ENCODE results near the gene OST4. TPM values are rescaled to one million over a fixed set of nuclear protein-coding genes. Genes with fewer than 3 reads are reported as not detected.

The OST4 gene
- total RNA-seq (2022; extraction: Qiagen RNA extraction) = 548 to 576 TPM (median 560 TPM) in 5 replicates

GRCh38 chr2:27071277-27071989 is at the start of gene OST4:
Gene OST4 (minus strand): TSS chr2:27071654.

GRCh38 chr2:27118525-27119329 is 47.3 kb upstream of the OST4 start, which contains the start of gene CGREF1:
Gene CGREF1 (minus strand): TSS chr2:27119128. CDS start chr2:27104366, 14,762 bp downstream.

GRCh38 chr2:27086724-27087593 is 15.5 kb upstream of the OST4 start, which contains the start of gene KHK:
Gene KHK (plus strand): TSS chr2:27086772. CDS start chr2:27087260, 488 bp downstream.

GRCh38 chr2:27078267-27079194 is 7.1 kb upstream of the OST4 start, which contains the start of gene EMILIN1:
Gene EMILIN1 (plus strand): TSS chr2:27078615. CDS start chr2:27079066, 451 bp downstream.

GRCh38 chr2:27050996-27051901 is 20.2 kb downstream of the OST4 start, which contains the start of gene AGBL5:
Gene AGBL5 (plus strand): TSS chr2:27051668. CDS start chr2:27052959, 1,291 bp downstream.

GRCh38 chr2:27032495-27033252 is 38.8 kb downstream of the OST4 start, which contains the start of gene TMEM214:
Gene TMEM214 (plus strand): TSS chr2:27032965. CDS start chr2:27033016, 51 bp downstream.

Other genes with a start within 250 kb of the OST4 start
- gene DPYSL5, start 223.5 kb downstream of the OST4 start, total RNA-seq (2022; extraction: Qiagen RNA extraction) = 4.1 to 5.6 TPM (median 5.2 TPM) in 5 replicates
- gene MAPRE3, start 101.0 kb downstream of the OST4 start, total RNA-seq (2022; extraction: Qiagen RNA extraction) = 9.1 to 11.4 TPM (median 9.9 TPM) in 5 replicates
- gene TMEM214, start 38.7 kb downstream of the OST4 start, total RNA-seq (2022; extraction: Qiagen RNA extraction) = 57.8 to 71.3 TPM (median 65.2 TPM) in 5 replicates
- 29.1 to 31.8 TPM (median 31.1 TPM) in 5 replicates for gene AGBL5, start 20.0 kb downstream of the OST4 start, total RNA-seq (2022; extraction: Qiagen RNA extraction)
- 0.21 to 0.56 TPM (median 0.46 TPM) in 5 replicates for gene EMILIN1, start 7.0 kb upstream of the OST4 start, total RNA-seq (2022; extraction: Qiagen RNA extraction)
- gene KHK, start 15.1 kb upstream of the OST4 start, total RNA-seq (2022; extraction: Qiagen RNA extraction) = 7.2 to 11.4 TPM (median 9.8 TPM) in 5 replicates
- 6.8 to 7.9 TPM (median 7.3 TPM) in 5 replicates for gene CGREF1, start 47.5 kb upstream of the OST4 start, total RNA-seq (2022; extraction: Qiagen RNA extraction)
- gene ABHD1, start 52.2 kb upstream of the OST4 start, total RNA-seq (2022; extraction: Qiagen RNA extraction) = 1.3 to 1.6 TPM (median 1.3 TPM) in 5 replicates
- 44.7 to 60.6 TPM (median 57.0 TPM) in 5 replicates for gene PREB, start 63.0 kb upstream of the OST4 start, total RNA-seq (2022; extraction: Qiagen RNA extraction)
- gene PRR30, start 67.8 kb upstream of the OST4 start, total RNA-seq (2022; extraction: Qiagen RNA extraction) = not detected in 5 replicates
- not detected in 5 replicates for gene TCF23, start 77.3 kb upstream of the OST4 start, total RNA-seq (2022; extraction: Qiagen RNA extraction)
- 211 to 221 TPM (median 213 TPM) in 5 replicates for gene ATRAID, start 140.4 kb upstream of the OST4 start, total RNA-seq (2022; extraction: Qiagen RNA extraction)
- gene SLC5A6, start 140.6 kb upstream of the OST4 start, total RNA-seq (2022; extraction: Qiagen RNA extraction) = 56.8 to 66.0 TPM (median 63.6 TPM) in 5 replicates
- 49.7 to 63.9 TPM (median 61.7 TPM) in 5 replicates for gene CAD, start 145.7 kb upstream of the OST4 start, total RNA-seq (2022; extraction: Qiagen RNA extraction)
- gene SLC30A3, start 191.4 kb upstream of the OST4 start, total RNA-seq (2022; extraction: Qiagen RNA extraction) = 2.6 to 3.4 TPM (median 3.2 TPM) in 5 replicates
- not detected in 5 replicates for gene DNAJC5G, start 203.8 kb upstream of the OST4 start, total RNA-seq (2022; extraction: Qiagen RNA extraction)
- 0.82 to 1.2 TPM (median 0.95 TPM) in 5 replicates for gene TRIM54, start 210.8 kb upstream of the OST4 start, total RNA-seq (2022; extraction: Qiagen RNA extraction)
- gene UCN, start 236.8 kb upstream of the OST4 start, total RNA-seq (2022; extraction: Qiagen RNA extraction) = 1.2 to 2.5 TPM (median 1.8 TPM) in 5 replicates